DND-41 (cell line): ENCODE measurements around the gene CCL13.

Source experiments
- ATAC-seq: fragments of 200-7000 bp; cut with Tn5 transposase; 3 replicates; pipeline ENCODE4 v1.9.1; 2021; ENCODE audit warnings: low read depth; ENCODE audit not compliant: insufficient read depth
- DNase-seq: peaks from one replicate; pipeline ENCODE4 v3.0.0-alpha.2; 2020
- H2AFZ ChIP-seq: 2 replicates; pipeline ENCODE4 v1.6.0; 2012; ENCODE audit warnings: low read depth, low read length
- H3K27ac ChIP-seq: 2 replicates; pipeline ENCODE4 v1.5.1; 2012; ENCODE audit warnings: low read length, inconsistent platforms
- H3K27me3 ChIP-seq: fragments of 200-600 bp; sonication (generic); 2 replicates; pipeline ENCODE4 v1.6.0; 2012; ENCODE audit warnings: low read length, mild to moderate bottlenecking, inconsistent platforms; ENCODE audit not compliant: insufficient read depth, poor library complexity
- H3K36me3 ChIP-seq: 2 replicates; pipeline ENCODE4 v1.5.1; 2012; ENCODE audit warnings: low read length, inconsistent platforms; ENCODE audit not compliant: insufficient read depth
- H3K4me1 ChIP-seq: 2 replicates; pipeline ENCODE4 v1.5.1; 2012; ENCODE audit warnings: mild to moderate bottlenecking, low read length; ENCODE audit not compliant: insufficient read depth
- H3K4me2 ChIP-seq: 2 replicates; pipeline ENCODE4 v1.6.0; 2012; ENCODE audit warnings: mild to moderate bottlenecking, moderate library complexity, low read length, inconsistent platforms; ENCODE audit not compliant: insufficient read depth
- H3K4me3 ChIP-seq, 2 experiments: fragments of 200-600 bp in 1 of 2; shearing (Covaris generic) in 1 of 2; 2 replicates each; pipeline ENCODE4 v1.5.1; 2012 to 2016; ENCODE audit warnings: inconsistent platforms in 2 of 2, low read length in 2 of 2, mild to moderate bottlenecking in 2 of 2, low read depth in 1 of 2, moderate library complexity in 1 of 2
- H3K79me2 ChIP-seq: 2 replicates; pipeline ENCODE4 v1.6.0; 2012; ENCODE audit warnings: low read length, inconsistent platforms; ENCODE audit not compliant: insufficient read depth
- H3K9ac ChIP-seq: 2 replicates; pipeline ENCODE4 v1.6.0; 2012; ENCODE audit warnings: low read depth, mild to moderate bottlenecking, inconsistent platforms, low read length, moderate library complexity
- H3K9me3 ChIP-seq: 2 replicates; pipeline ENCODE4 v1.5.1; 2012; ENCODE audit warnings: low read length, moderate library complexity, mild to moderate bottlenecking, inconsistent platforms; ENCODE audit not compliant: insufficient read depth, severe bottlenecking
- H4K20me1 ChIP-seq: 2 replicates; pipeline ENCODE4 v1.6.0; 2012; ENCODE audit warnings: low read length; ENCODE audit not compliant: insufficient read depth
- CTCF ChIP-seq: IDR thresholded peaks from 2 replicates; pipeline ENCODE4 v1.5.1; 2012; ENCODE audit warnings: borderline replicate concordance, low read length, moderate library complexity, mild to moderate bottlenecking; ENCODE audit not compliant: poor library complexity, severe bottlenecking; ENCODE audit errors: extremely low read depth
- EZH2 ChIP-seq: IDR thresholded peaks from 3 replicates; pipeline ENCODE4 v1.6.1; 2012; ENCODE audit warnings: borderline replicate concordance, low read depth, mild to moderate bottlenecking, moderate library complexity, low read length, inconsistent platforms; ENCODE audit not compliant: severe bottlenecking

The CCL13 gene

GRCh38 chr17:34349751-34350150, 6.5 kb upstream of the CCL13 start:
- Histone ChIP-seq H3K4me1 (no peaks in the 10 kb centered on the region), H3K27ac (no peak overlapping the region), H3K9me3 (no peaks in the 10 kb centered on the region), H3K9ac (no peak overlapping the region), H3K4me3 (no peak overlapping the region), H3K4me2 (no peak overlapping the region), H4K20me1 (no peaks in the 10 kb centered on the region), H2AFZ (no peak overlapping the region), H3K79me2 (no peaks in the 10 kb centered on the region), H3K27me3 (no peaks in the 10 kb centered on the region), H3K36me3 (no peaks in the 10 kb centered on the region)
- TF ChIP-seq EZH2 (no peak), CTCF (no peak)
- no peak for ATAC-seq
- no peak for DNase-seq

GRCh38 chr17:34351096-34351495, 5.2 kb upstream of the CCL13 start:
- Histone ChIP-seq H3K4me2 (no peak overlapping the region), H4K20me1 (no peaks in the 10 kb centered on the region), H3K36me3 (no peaks in the 10 kb centered on the region), H3K4me1 (no peaks in the 10 kb centered on the region), H3K27ac (no peak overlapping the region), H3K27me3 (no peaks in the 10 kb centered on the region), H3K4me3 (no peak overlapping the region), H3K9ac (no peak overlapping the region), H3K9me3 (no peaks in the 10 kb centered on the region), H2AFZ (no peak overlapping the region), H3K79me2 (no peaks in the 10 kb centered on the region)
- no peak for TF ChIP-seq CTCF
- no peak for TF ChIP-seq EZH2
- DNase-seq (no peak), ATAC-seq (no peak)

GRCh38 chr17:34352191-34352590, 4.1 kb upstream of the CCL13 start:
- no peak for DNase-seq
- H3K9ac ChIP-seq, result no peak overlapping the region
- no peaks in the 10 kb centered on the region for H3K4me1 ChIP-seq
- H3K27me3 ChIP-seq, result no peaks in the 10 kb centered on the region
- no peak overlapping the region for H3K4me3 ChIP-seq
- no peaks in the 10 kb centered on the region for H3K36me3 ChIP-seq
- H3K27ac ChIP-seq, result no peak overlapping the region
- ATAC-seq, result no peak
- no peak overlapping the region for H2AFZ ChIP-seq
- H3K9me3 ChIP-seq, result no peaks in the 10 kb centered on the region
- no peak for TF ChIP-seq CTCF
- TF ChIP-seq EZH2, result no peak
- H3K4me2 ChIP-seq, result no peak overlapping the region
- H4K20me1 ChIP-seq, result no peaks in the 10 kb centered on the region
- H3K79me2 ChIP-seq, result no peaks in the 10 kb centered on the region

- H3K9me3 ChIP-seq, result no peaks in the 10 kb centered on the region
- no peak for ATAC-seq
- H3K9ac ChIP-seq, result no peak overlapping the region
- H4K20me1 ChIP-seq, result no peaks in the 10 kb centered on the region
- H3K27me3 ChIP-seq, result no peaks in the 10 kb centered on the region
- DNase-seq, result no peak
- H3K4me2 ChIP-seq, result no peak overlapping the region
- no peak overlapping the region for H2AFZ ChIP-seq
- H3K79me2 ChIP-seq, result no peaks in the 10 kb centered on the region
- TF ChIP-seq CTCF (no peak), EZH2 (no peak)
- H3K36me3 ChIP-seq, result no peaks in the 10 kb centered on the region
- no peak overlapping the region for H3K27ac ChIP-seq
- peaks cover 12% of the 10 kb centered on the region for H3K4me1 ChIP-seq
- no peak overlapping the region for H3K4me3 ChIP-seq
Observed at GRCh38 chr17:34354637-34355036, 1.6 kb upstream of the CCL13 start.
